ENCODE results near the gene FOXL3. TPM values are rescaled to one million over a fixed set of nuclear protein-coding genes. Genes with fewer than 3 reads are reported as not detected.

FOXL3 gene
- total RNA-seq, 1 experiment from 2014 or later: not detected

- no peak for DNase-seq (ENCODE audit: low spot score)
- peaks cover 19% of the 10 kb centered on the region for H3K9me3 ChIP-seq (ENCODE audit: low read depth, low read length, poor library complexity, severe bottlenecking)
- POLR2A ChIA-PET (ENCODE audit: low non-redundant PET): no interaction called here
- TF ChIP-seq EZH2 (IDR thresholded peaks at IDR 0.05; ENCODE audit: borderline replicate concordance, low read depth, low read length, poor library complexity, severe bottlenecking): no peak
- TF ChIP-seq CTCF (conservative IDR thresholded peaks at IDR 0.05; ENCODE audit: low read depth, low read length): no peak
- H3K4me3 ChIP-seq (ENCODE audit: low read depth, low read length, poor library complexity, severe bottlenecking): no peak overlapping the region
- no peak overlapping the region for H3K27ac ChIP-seq (ENCODE audit: low read depth, low read length, poor library complexity, severe bottlenecking)
- CTCF ChIA-PET: no interaction called here
- no TSS peak for BruUV-seq (replicated peaks)
- H3K36me3 ChIP-seq (ENCODE audit: insufficient read depth, low read length, poor library complexity, severe bottlenecking): no peaks in the 10 kb centered on the region
- intact Hi-C loops (cut with micrococcal nuclease; ENCODE audit: unreplicated experiment): no loop called here
- no peaks in the 10 kb centered on the region for H3K4me1 ChIP-seq (ENCODE audit: insufficient read depth, low read length, poor library complexity, severe bottlenecking)
- no peaks in the 10 kb centered on the region for H3K27me3 ChIP-seq (replicated peaks; ENCODE audit: insufficient read depth, low read depth, low read length, poor library complexity)
These were observed 19.5 kb upstream of the FOXL3 start for GRCh38 chr7:270351-270983.

- H3K9me3 ChIP-seq (ENCODE audit: low read depth, low read length, poor library complexity, severe bottlenecking): peaks cover 19% of the 10 kb centered on the region
- no peak overlapping the region for H3K4me3 ChIP-seq (ENCODE audit: low read depth, low read length, poor library complexity, severe bottlenecking)
- BruUV-seq (replicated peaks): no TSS peak
- no peaks in the 10 kb centered on the region for H3K36me3 ChIP-seq (ENCODE audit: insufficient read depth, low read length, poor library complexity, severe bottlenecking)
- H3K4me1 ChIP-seq (ENCODE audit: insufficient read depth, low read length, poor library complexity, severe bottlenecking): no peaks in the 10 kb centered on the region
- POLR2A ChIA-PET (ENCODE audit: low non-redundant PET): no interaction called here
- no peak for TF ChIP-seq CTCF (conservative IDR thresholded peaks at IDR 0.05; ENCODE audit: low read depth, low read length)
- TF ChIP-seq EZH2 (IDR thresholded peaks at IDR 0.05; ENCODE audit: borderline replicate concordance, low read depth, low read length, poor library complexity, severe bottlenecking): no peak
- no peak overlapping the region for H3K27ac ChIP-seq (ENCODE audit: low read depth, low read length, poor library complexity, severe bottlenecking)
- CTCF ChIA-PET: no interaction called here
- no peak for DNase-seq (ENCODE audit: low spot score)
- no peaks in the 10 kb centered on the region for H3K27me3 ChIP-seq (replicated peaks; ENCODE audit: insufficient read depth, low read depth, low read length, poor library complexity)
- intact Hi-C loops (cut with micrococcal nuclease; ENCODE audit: unreplicated experiment): no loop called here
These were observed 18.5 kb upstream of the FOXL3 start for GRCh38 chr7:271266-272107.

GRCh38 chr7:272108-272615, 17.8 kb upstream of the FOXL3 start:
- intact Hi-C loops (cut with micrococcal nuclease; ENCODE audit: unreplicated experiment): no loop called here
- Histone ChIP-seq H3K27me3 (replicated peaks; ENCODE audit: insufficient read depth, low read depth, low read length, poor library complexity) (no peaks in the 10 kb centered on the region), H3K36me3 (ENCODE audit: insufficient read depth, low read length, poor library complexity, severe bottlenecking) (no peaks in the 10 kb centered on the region), H3K4me1 (ENCODE audit: insufficient read depth, low read length, poor library complexity, severe bottlenecking) (no peaks in the 10 kb centered on the region), H3K9me3 (ENCODE audit: low read depth, low read length, poor library complexity, severe bottlenecking) (peaks cover 21% of the 10 kb centered on the region), H3K27ac (ENCODE audit: low read depth, low read length, poor library complexity, severe bottlenecking) (no peak overlapping the region), H3K4me3 (ENCODE audit: low read depth, low read length, poor library complexity, severe bottlenecking) (no peak overlapping the region)
- TF ChIP-seq EZH2 (IDR thresholded peaks at IDR 0.05; ENCODE audit: borderline replicate concordance, low read depth, low read length, poor library complexity, severe bottlenecking) (no peak), CTCF (conservative IDR thresholded peaks at IDR 0.05; ENCODE audit: low read depth, low read length) (no peak)
- no TSS peak for BruUV-seq (replicated peaks)
- no peak for DNase-seq (ENCODE audit: low spot score)
- ChIA-PET CTCF (no interaction called here), POLR2A (ENCODE audit: low non-redundant PET) (no interaction called here)

All from A673 (cell line).